Measurements from ENCODE around the gene PRMT9.

Gene PRMT9

GRCh38 chr4:147678796-147679549 is 5.0 kb downstream of the PRMT9 start:
- DNase-seq = no peak

GRCh38 chr4:147678106-147678505 is 5.9 kb downstream of the PRMT9 start:
- DNase-seq = no peak

GRCh38 chr4:147674496-147674895 is 9.5 kb downstream of the PRMT9 start:
- no peak for DNase-seq

GRCh38 chr4:147674073-147674472 is 9.9 kb downstream of the PRMT9 start:
- DNase-seq = no peak

GRCh38 chr4:147658501-147658900 is 25.5 kb downstream of the PRMT9 start:
- no peak for DNase-seq

GRCh38 chr4:147655639-147656038 is 28.3 kb downstream of the PRMT9 start:
- DNase-seq = no peak

GRCh38 chr4:147651563-147651962 is 32.4 kb downstream of the PRMT9 start:
- no peak for DNase-seq

- no peak for DNase-seq
These were observed 35.3 kb downstream of the PRMT9 start for GRCh38 chr4:147648656-147649055.

- DNase-seq = no peak
These were observed 38.9 kb downstream of the PRMT9 start for GRCh38 chr4:147645099-147645498.

GRCh38 chr4:147644471-147644870 is 39.5 kb downstream of the PRMT9 start:
- DNase-seq = no peak

- DNase-seq = no peak
These were observed 40.3 kb downstream of the PRMT9 start for GRCh38 chr4:147643616-147644015.

- no peak for DNase-seq
These were observed 43.6 kb downstream of the PRMT9 start for GRCh38 chr4:147640331-147640730.

- DNase-seq = no peak
These were observed 44.6 kb downstream of the PRMT9 start for GRCh38 chr4:147639388-147639787.

- no peak for DNase-seq
These were observed 45.0 kb downstream of the PRMT9 start for GRCh38 chr4:147638942-147639341.

GRCh38 chr4:147638365-147638764 is 45.6 kb downstream of the PRMT9 start:
- DNase-seq = no peak

GRCh38 chr4:147635348-147635747 is 48.6 kb downstream of the PRMT9 start:
- no peak for DNase-seq

GRCh38 chr4:147633643-147634042 is 50.3 kb downstream of the PRMT9 start:
- DNase-seq = no peak

- DNase-seq = no peak
These were observed 50.9 kb downstream of the PRMT9 start for GRCh38 chr4:147633113-147633512.

GRCh38 chr4:147629783-147630730 is 53.9 kb downstream of the PRMT9 start:
- no peak for DNase-seq

- DNase-seq = no peak
These were observed 55.5 kb downstream of the PRMT9 start for GRCh38 chr4:147628415-147628814.

GRCh38 chr4:147626903-147627302 is 57.1 kb downstream of the PRMT9 start:
- DNase-seq = no peak

GRCh38 chr4:147625733-147626132 is 58.2 kb downstream of the PRMT9 start:
- no peak for DNase-seq

GRCh38 chr4:147620315-147620714 is 63.6 kb downstream of the PRMT9 start:
- DNase-seq = no peak

All from femur (tissue), 1 donor.